ENCODE results near the gene EIF5A2. TPM values are rescaled to one million over a fixed set of nuclear protein-coding genes. Genes with fewer than 3 reads are reported as not detected.

EIF5A2 gene
- total and polyA plus RNA-seq, 10 of the 15 experiments (the other 5 are each of a cell fraction or from before 2014, with no cell fraction given) = 0.76 to 3.0 (median 2.2) TPM

DNA sequence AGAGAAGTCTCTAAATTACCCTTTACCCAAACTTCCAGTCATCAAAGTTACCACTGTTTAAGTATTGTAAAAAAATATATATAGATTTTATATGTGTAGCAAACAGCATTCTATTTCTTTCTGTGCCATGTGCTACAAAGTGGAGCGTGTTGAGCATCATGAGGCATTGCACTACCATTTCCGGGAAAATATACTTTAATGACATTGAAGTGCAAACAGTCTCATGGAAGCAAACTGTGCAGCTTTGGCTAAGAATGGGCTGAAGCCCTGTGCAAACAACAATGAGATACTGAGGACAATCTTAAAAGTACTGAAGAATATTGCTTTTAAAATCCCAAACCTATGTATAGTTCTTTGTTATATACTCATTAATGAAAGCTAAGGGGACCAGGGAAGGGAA, 31.9 kb downstream of the EIF5A2 start:
- intact Hi-C loops (cut with micrococcal nuclease; ENCODE audit: unreplicated experiment) = no loop called here
- ChIA-PET CTCF (no interaction called here), SMC1A (ENCODE audit: uncharacterized antibody, unreplicated experiment) (no interaction called here), RAD21 (ENCODE audit: unreplicated experiment) (interaction anchor here (0.6 kb wide), 1 partner anchor 84 kb away, joined by 4 read pairs; no protein-coding TSS in a partner anchor), POLR2A (interaction anchor here (0.5 kb wide), 1 partner anchor 12 kb away, joined by 6 read pairs; no protein-coding TSS in a partner anchor)
- in situ Hi-C loops (cut with MboI) = no loop called here
- no peaks in the 10 kb centered on the region for H3K36me3 ChIP-seq (ENCODE audit: control insufficient read depth in 2 of 2, insufficient read depth in 2 of 2, low read length in 1 of 2)
- BruUV-seq (replicated peaks) = no TSS peak
- no peaks in the 10 kb centered on the region for H3K79me2 ChIP-seq (ENCODE audit: control insufficient read depth, insufficient read depth, low read length)
- no peak overlapping the region for H2AFZ ChIP-seq (ENCODE audit: control insufficient read depth, low read depth, low read length)
- no peak overlapping the region for H3K4me3 ChIP-seq
- ATAC-seq (no peak), FAIRE-seq (no peak), DNase-seq (ENCODE audit: low read depth, low spot score) (no peak)
- H3K9ac ChIP-seq (ENCODE audit: control insufficient read depth, insufficient read depth, low read length) = no peak overlapping the region
- H3K4me2 ChIP-seq (ENCODE audit: control insufficient read depth, insufficient read depth) = no peak overlapping the region
- H3K27me3 ChIP-seq (replicated peaks in 1 of 2; ENCODE audit: control insufficient read depth in 2 of 2, insufficient read depth in 2 of 2, low read length in 1 of 2) = no peaks in the 10 kb centered on the region
- no peak for TF ChIP-seq TCF12 (IDR thresholded peaks at IDR 0.05; ENCODE audit: low read depth, low read length)
- TF ChIP-seq TCF3 (IDR thresholded peaks at IDR 0.05; ENCODE audit: borderline replicate concordance, insufficient read depth, low read depth, low read length) = no peak
- TF ChIP-seq USF1 (IDR thresholded peaks at IDR 0.05; ENCODE audit: borderline replicate concordance, extremely low read length, insufficient read depth, low read depth, low read length) = no peak
- TF ChIP-seq, protein P1, sequence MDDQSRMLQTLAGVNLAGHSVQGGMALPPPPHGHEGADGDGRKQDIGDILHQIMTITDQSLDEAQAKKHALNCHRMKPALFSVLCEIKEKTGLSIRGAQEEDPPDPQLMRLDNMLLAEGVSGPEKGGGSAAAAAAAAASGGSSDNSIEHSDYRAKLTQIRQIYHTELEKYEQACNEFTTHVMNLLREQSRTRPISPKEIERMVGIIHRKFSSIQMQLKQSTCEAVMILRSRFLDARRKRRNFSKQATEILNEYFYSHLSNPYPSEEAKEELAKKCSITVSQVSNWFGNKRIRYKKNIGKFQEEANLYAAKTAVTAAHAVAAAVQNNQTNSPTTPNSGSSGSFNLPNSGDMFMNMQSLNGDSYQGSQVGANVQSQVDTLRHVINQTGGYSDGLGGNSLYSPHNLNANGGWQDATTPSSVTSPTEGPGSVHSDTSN (IDR thresholded peaks at IDR 0.05; ENCODE audit: insufficient replicate concordance, low read depth, low read length) = no peak
- no peak for TF ChIP-seq NR2C2 (IDR thresholded peaks at IDR 0.05; ENCODE audit: borderline replicate concordance, control insufficient read depth, insufficient read length, low read depth)
- no peak for TF ChIP-seq HDAC2 (IDR thresholded peaks at IDR 0.05)
- TF ChIP-seq SMARCA5 (IDR thresholded peaks at IDR 0.05) = no peak
- no peak for TF ChIP-seq RUNX3 (IDR thresholded peaks at IDR 0.05; ENCODE audit: low read length)
- TF ChIP-seq NFYB (IDR thresholded peaks at IDR 0.05; ENCODE audit: insufficient read depth, low read depth, low read length) = no peak
- no peak for TF ChIP-seq SUPT20H (IDR thresholded peaks at IDR 0.05; ENCODE audit: borderline replicate concordance, control insufficient read depth, low read depth, low read length)
- TF ChIP-seq, protein P2, sequence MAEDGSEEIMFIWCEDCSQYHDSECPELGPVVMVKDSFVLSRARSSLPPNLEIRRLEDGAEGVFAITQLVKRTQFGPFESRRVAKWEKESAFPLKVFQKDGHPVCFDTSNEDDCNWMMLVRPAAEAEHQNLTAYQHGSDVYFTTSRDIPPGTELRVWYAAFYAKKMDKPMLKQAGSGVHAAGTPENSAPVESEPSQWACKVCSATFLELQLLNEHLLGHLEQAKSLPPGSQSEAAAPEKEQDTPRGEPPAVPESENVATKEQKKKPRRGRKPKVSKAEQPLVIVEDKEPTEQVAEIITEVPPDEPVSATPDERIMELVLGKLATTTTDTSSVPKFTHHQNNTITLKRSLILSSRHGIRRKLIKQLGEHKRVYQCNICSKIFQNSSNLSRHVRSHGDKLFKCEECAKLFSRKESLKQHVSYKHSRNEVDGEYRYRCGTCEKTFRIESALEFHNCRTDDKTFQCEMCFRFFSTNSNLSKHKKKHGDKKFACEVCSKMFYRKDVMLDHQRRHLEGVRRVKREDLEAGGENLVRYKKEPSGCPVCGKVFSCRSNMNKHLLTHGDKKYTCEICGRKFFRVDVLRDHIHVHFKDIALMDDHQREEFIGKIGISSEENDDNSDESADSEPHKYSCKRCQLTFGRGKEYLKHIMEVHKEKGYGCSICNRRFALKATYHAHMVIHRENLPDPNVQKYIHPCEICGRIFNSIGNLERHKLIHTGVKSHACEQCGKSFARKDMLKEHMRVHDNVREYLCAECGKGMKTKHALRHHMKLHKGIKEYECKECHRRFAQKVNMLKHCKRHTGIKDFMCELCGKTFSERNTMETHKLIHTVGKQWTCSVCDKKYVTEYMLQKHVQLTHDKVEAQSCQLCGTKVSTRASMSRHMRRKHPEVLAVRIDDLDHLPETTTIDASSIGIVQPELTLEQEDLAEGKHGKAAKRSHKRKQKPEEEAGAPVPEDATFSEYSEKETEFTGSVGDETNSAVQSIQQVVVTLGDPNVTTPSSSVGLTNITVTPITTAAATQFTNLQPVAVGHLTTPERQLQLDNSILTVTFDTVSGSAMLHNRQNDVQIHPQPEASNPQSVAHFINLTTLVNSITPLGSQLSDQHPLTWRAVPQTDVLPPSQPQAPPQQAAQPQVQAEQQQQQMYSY (CRISPR knock-in tag; IDR thresholded peaks at IDR 0.05) = no peak
- TF ChIP-seq MYB (IDR thresholded peaks at IDR 0.05; ENCODE audit: borderline replicate concordance, low read depth, low read length) = no peak
- TF ChIP-seq RELB (IDR thresholded peaks at IDR 0.05; ENCODE audit: low read depth) = no peak
- no peaks in the 10 kb centered on the region for H3K4me1 ChIP-seq (ENCODE audit: control insufficient read depth, insufficient read depth, low read length)
- H3K9me3 ChIP-seq (replicated peaks; ENCODE audit: control insufficient read depth, insufficient read depth, low read length) = no peaks in the 10 kb centered on the region
- 90% methylated on average over 2 of the region's 2 CpGs for WGBS (ENCODE audit: insufficient coverage, insufficient replicate concordance, low lambda C conversion rate, missing lambda C conversion rate)
- no peak overlapping the region for H3K27ac ChIP-seq (ENCODE audit: control insufficient read depth, insufficient read depth)
- no peaks in the 10 kb centered on the region for H4K20me1 ChIP-seq (ENCODE audit: control insufficient read depth, insufficient read depth)
